Activated gamma-delta T cell treated with Interleukin-2 at 50 U/mL for 16 hours (primary cell): Measurements from ENCODE around the gene TEFM.
"Not testable (repeated sequence)": the region's sequence is repeated elsewhere in the genome, so short reads cannot be mapped to it uniquely, and the experiment has no call there.

ENCODE experiments used
- DNase-seq: peaks from one replicate; pipeline ENCODE4 v3.0.0-alpha.2; 2020

The TEFM gene

GRCh38 chr17:30920683-30921543 is 14.9 kb upstream of the TEFM start:
- DNase-seq = no peak

DNA sequence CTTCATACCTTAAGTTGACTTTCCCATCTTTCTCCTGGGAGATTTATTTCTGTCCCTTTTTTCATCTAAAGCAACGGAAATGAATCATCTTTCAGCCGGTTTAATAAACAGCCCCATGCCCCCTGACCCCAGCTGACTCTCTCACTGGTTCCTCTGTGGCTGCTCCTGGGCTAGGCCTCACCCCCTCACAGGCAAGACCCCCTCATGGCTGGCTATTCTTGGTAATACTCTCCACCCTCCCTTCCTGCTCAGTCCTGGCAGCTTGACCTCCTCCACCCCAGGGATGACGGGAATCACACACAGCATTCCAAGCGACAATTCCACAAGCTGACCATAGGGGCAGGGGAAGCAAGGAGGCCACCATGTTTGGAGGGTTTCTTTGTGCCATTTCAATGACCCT is 14.2 kb upstream of the TEFM start:
- DNase-seq = no peak

DNA sequence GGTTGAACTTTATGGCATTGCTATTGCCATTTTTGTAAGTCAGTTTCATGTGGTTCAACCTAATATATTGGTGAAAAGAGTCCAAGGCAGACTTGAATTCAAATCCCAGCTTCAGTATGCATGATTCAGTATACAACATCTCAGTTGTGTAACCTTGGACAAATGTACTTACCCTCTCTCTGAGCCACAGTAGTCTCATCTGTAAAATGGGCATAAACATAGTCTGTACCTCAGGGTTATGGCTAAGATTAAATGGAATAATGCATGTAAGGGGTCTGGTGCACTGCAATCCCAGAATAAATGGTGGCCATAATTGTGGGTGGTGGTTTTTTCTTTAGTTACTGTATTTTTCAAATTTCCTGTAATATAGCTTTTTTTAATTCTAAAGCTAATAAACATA is 11.0 kb upstream of the TEFM start:
- no peak for DNase-seq

DNA sequence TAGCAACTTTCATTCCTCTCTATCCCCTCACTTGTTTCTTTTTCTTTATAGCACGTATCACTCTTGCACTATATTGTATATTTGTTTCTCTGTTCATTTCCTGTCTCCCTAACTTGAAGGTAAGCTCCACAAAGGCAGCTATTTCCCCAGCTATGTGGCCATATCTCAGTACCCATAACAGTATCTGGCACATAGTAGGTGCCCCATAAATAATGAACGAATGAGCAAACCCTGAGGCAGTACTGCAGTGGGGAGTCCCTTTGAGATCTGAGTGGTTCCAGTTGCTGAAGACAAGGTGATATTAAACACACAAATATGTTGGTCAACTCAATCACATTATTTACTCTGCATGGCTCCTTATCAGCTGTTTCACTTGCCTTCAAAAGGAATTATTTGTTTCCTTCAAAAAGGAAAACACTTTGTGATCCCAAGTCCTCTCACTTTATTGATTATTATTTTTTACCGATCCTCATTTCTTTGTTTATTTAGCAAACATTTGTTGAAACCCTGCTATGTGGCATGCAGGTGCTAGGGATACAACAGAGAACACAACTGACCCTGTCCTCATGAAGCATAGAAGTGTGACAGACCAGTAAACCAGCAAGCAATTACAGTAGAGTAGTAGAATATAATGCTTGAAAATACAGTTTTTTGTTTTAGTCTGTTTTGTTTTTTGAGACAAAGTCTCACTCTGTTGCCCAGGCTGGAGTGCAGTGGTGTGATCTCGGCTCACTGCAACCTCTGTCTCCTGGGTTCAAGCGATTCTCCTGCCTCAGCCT is 10.0 kb upstream of the TEFM start:
- no peak for DNase-seq

- no peak for DNase-seq
These were observed 7.9 kb upstream of the TEFM start for GRCh38 chr17:30913955-30914354.

DNA sequence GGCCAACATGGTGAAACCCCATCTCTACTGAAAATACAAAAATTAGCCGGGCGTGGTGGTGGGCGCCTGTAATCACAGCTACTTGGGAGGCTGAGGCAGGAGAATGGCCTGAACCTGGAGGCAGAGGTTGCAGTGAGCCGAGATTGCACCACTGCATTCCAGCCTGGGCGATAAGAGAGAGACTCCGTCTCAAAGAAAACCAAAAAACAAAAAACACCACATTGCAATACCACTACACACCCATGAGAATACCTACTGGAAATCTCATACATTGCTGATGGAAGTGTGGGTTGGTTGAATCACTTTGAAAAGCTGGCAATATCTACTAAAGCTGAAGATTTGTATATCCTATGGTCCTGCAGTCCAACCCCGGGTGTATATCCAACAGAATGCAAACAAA is 4.1 kb upstream of the TEFM start:
- DNase-seq = not testable (repeated sequence)

DNA sequence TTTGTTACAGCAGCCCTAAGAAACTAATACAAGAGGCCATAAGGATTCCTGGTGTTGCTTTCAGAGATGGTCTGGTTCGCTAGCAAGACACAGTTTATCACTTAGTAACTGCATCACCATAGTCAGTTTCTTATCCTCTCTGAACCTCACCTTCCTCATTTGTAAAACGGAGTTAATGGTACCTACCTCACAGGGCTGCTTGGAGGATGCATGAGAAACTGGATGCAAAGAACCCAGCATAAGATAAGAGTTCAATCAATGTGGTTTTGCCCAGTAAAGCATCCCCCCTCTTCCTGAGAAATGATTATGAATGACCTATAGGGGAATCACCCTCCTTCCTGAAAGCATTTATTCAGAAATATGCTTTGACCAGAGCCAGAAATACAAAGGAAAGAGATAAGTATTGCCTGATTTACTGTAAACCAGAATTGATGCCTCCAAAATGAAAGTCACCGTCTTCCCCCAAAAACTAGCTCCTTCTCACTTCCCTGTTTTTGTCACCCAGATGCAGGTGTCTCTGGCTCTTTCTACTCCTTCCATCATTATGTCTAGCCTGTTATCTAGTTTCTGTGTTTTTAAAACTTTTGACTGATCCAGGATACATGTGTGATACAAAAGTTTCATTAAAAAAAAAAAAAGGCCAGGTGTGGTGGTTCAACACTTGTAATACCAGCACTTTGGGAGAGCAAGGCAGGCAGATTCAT is 2.8 kb upstream of the TEFM start:
- DNase-seq = no peak

DNA sequence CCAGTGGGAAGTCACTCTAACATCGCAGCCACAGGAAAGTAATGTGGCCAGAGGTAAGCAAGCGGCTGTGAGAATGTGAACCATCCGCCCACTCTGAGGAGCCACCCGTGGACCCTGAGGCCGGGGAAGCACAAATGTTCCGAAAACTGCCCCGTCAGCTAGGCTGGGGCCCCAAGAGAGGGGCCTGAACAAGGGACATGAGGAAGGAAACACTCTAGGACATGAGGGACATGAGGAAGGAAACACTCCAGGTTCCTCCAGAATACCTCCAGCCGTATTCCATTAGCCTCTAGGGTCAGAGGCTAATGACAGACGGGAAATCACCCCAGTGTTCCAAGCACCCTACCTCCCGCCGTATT is 317 bp downstream of the TEFM start:
- DNase-seq = no peak

DNA sequence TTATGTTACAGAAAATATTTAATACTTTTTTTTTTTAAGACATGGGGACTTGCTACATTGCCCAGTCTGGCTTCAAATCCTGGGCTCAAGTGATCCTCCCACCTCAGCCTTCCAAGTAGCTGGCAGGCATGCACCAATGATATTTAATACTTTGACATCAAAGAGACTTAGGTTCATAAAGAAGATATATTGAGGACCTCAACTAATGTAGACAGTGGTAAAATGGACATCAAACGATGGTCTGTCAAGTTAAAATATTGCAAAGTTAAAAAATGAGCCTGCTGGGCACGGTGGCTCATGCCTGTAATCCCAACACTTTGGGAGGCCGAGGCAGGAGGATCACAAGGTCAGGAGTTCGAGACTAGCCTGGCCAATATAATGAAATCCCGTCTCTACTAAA is 8.7 kb downstream of the TEFM start:
- no peak for DNase-seq

GRCh38 chr17:30894236-30894635 is 11.8 kb downstream of the TEFM start:
- DNase-seq = no peak

DNA sequence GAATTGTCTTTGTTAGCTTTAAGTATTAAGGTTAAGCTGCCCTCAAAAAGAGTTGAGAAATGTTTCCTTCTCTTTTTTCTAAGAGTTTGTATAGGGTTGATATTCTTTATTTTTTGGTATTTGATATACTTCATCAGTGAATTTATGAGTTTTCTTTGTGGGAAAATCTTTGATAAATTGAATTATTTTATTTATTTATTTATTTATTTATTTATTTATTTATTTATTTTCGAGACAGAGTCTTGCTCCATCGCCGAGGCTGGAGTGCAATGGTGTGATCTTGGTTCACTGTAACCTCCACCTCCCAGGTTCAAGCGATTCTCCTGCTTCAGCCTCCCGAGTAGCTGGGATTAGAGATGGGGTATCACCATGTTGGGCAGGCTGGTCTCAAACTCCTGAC is 19.9 kb downstream of the TEFM start:
- DNase-seq = no peak

- DNase-seq = no peak
These were observed 37.0 kb downstream of the TEFM start for GRCh38 chr17:30869005-30869404.

DNA sequence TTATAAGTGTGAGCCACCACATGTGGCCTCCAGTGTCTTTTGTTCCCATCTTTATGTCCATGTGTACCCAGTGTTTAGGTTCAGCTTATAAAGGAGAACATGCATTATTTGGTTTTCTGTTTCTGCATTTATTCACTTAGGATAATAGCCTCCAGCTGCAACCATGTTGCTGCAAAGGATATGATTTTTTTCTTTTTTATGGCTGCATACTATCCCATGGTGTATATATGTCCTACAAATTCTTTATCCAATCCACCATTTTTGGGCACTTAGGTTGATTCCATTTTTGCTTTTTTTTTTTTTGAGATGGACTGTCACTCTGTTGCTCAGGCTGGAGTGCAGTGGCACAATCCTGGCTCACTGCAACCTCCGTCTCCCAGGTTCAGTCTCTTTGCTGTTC is 41.4 kb downstream of the TEFM start:
- DNase-seq = no peak

GRCh38 chr17:30858556-30859250 is 47.3 kb downstream of the TEFM start:
- no peak for DNase-seq

- no peak for DNase-seq
These were observed 51.9 kb downstream of the TEFM start for GRCh38 chr17:30854146-30854545.
